ENCODE data around the gene ADPRM.
A peak's percentile ranks its signal among the peaks of the same experiment; 100 is the strongest.

The ADPRM gene, protein sequence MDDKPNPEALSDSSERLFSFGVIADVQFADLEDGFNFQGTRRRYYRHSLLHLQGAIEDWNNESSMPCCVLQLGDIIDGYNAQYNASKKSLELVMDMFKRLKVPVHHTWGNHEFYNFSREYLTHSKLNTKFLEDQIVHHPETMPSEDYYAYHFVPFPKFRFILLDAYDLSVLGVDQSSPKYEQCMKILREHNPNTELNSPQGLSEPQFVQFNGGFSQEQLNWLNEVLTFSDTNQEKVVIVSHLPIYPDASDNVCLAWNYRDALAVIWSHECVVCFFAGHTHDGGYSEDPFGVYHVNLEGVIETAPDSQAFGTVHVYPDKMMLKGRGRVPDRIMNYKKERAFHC
- 11.1 to 22.3 (median 20.3) reads per million in 3 donors for total RNA-seq

DNA sequence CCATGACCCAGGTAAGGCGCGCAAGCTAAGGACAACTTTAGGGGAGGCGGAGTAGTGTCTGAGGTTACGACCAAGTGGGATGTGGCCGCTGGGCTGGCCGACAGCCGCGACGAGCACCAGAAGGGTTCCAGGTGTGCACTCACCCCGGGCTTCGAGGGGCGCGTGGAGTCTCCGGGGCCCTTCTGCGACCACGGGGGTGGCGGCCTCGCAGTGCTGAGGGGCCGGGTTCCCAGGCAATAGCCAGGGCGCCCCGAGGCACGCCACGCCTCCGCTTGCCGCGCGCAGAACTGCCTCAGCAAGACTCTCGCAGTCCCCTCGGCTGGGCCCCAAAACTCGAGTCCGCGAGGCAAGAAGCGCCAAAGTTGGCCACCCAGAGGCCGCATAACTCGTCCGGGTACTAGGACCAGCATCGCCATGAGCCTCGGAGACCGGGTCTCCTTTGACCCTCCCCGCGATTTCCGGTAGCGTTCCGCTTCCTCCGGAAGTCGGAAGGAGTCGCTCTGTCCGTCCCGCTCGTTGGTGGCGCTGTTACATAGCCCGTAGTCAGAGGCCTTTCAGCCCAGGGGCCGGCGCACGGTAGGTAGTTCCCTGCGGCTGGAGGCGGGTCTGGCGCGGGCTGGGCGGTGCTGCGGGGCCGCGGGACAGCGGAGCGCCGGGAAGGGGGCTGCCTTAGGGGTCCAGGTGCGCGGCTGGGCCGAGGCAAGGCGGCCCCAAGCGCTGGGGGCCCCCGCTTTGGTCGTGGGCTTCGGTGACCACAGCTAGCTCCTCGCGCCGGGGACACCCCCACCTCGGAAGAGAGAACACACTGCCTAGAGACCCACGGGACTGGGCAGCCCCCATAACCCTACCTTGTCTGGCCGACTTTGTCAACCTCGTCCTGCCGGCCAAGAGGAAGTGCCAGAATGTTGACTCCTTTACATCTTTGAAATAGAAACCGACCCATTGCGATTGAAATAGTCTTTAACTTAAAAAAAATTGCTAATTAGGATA is at the start of gene ADPRM, which contains the start of gene SCO1:
Gene ADPRM (plus strand): TSS at position 503 of the 990 bp plus-strand sequence. CDS start 7,333 bp downstream, outside the sequence.
Gene SCO1 (minus strand): TSS at position 442 of the 990 bp plus-strand sequence. CDS start 26 bp downstream, at position 416.
- no peaks in the 10 kb centered on the region for H3K27me3 ChIP-seq (replicated peaks; ENCODE audit: control insufficient read depth, insufficient read depth, low read length, poor library complexity, severe bottlenecking)
- no peaks in the 10 kb centered on the region for H3K36me3 ChIP-seq (ENCODE audit: control insufficient read depth, insufficient read depth, low read length)
- H3K4me3 ChIP-seq (ENCODE audit: insufficient read depth, low read depth, low read length, poor library complexity, severe bottlenecking) = peak within 1 kb of the TSS; percentile 83
- peak; percentile 77 to 88 (median 83) for DNase-seq
- H3K4me1 ChIP-seq (ENCODE audit: control insufficient read depth, insufficient read depth, low read length, poor library complexity, severe bottlenecking) = peaks cover 34% of the 10 kb centered on the region
- no peaks in the 10 kb centered on the region for H3K9me3 ChIP-seq (ENCODE audit: control insufficient read depth, low read length)
- peak within 1 kb of the TSS; percentile 91 for H3K27ac ChIP-seq (ENCODE audit: insufficient read depth, low read length, poor library complexity, severe bottlenecking)

DNA sequence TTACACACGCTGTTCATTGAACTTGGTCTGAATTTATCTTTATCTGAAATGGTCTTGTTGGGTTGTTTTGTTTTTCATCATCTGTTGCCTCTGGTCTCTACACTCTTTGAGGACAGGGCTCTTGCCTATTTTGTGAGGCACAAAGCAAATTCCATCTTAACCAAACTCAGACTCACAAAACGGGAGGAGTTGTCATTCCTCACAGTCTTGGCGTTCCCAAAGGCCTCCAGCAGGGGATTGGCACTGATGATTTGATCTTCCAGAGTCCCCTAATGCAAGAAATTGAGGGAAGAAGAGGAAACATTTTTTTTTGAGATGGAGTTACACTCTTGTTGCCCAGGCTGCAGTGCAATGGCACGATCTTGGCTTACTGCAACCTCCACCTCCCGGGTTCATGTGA is 49.0 kb upstream of the ADPRM start:
- H3K27ac ChIP-seq (ENCODE audit: insufficient read depth, low read length, poor library complexity, severe bottlenecking) = no peak overlapping the region
- H3K4me3 ChIP-seq (ENCODE audit: insufficient read depth, low read depth, low read length, poor library complexity, severe bottlenecking) = no peak overlapping the region
- H3K9me3 ChIP-seq (ENCODE audit: control insufficient read depth, low read length) = no peaks in the 10 kb centered on the region
- H3K36me3 ChIP-seq (ENCODE audit: control insufficient read depth, insufficient read depth, low read length) = no peaks in the 10 kb centered on the region
- H3K4me1 ChIP-seq (ENCODE audit: control insufficient read depth, insufficient read depth, low read length, poor library complexity, severe bottlenecking) = no peaks in the 10 kb centered on the region
- H3K27me3 ChIP-seq (replicated peaks; ENCODE audit: control insufficient read depth, insufficient read depth, low read length, poor library complexity, severe bottlenecking) = no peaks in the 10 kb centered on the region
- no peak for DNase-seq

GRCh38 chr17:10648956-10649355 is 48.4 kb upstream of the ADPRM start:
- DNase-seq = no peak
- no peaks in the 10 kb centered on the region for H3K9me3 ChIP-seq (ENCODE audit: control insufficient read depth, low read length)
- H3K27ac ChIP-seq (ENCODE audit: insufficient read depth, low read length, poor library complexity, severe bottlenecking) = no peak overlapping the region
- no peaks in the 10 kb centered on the region for H3K27me3 ChIP-seq (replicated peaks; ENCODE audit: control insufficient read depth, insufficient read depth, low read length, poor library complexity, severe bottlenecking)
- no peaks in the 10 kb centered on the region for H3K36me3 ChIP-seq (ENCODE audit: control insufficient read depth, insufficient read depth, low read length)
- no peak overlapping the region for H3K4me3 ChIP-seq (ENCODE audit: insufficient read depth, low read depth, low read length, poor library complexity, severe bottlenecking)
- H3K4me1 ChIP-seq (ENCODE audit: control insufficient read depth, insufficient read depth, low read length, poor library complexity, severe bottlenecking) = no peaks in the 10 kb centered on the region

DNA sequence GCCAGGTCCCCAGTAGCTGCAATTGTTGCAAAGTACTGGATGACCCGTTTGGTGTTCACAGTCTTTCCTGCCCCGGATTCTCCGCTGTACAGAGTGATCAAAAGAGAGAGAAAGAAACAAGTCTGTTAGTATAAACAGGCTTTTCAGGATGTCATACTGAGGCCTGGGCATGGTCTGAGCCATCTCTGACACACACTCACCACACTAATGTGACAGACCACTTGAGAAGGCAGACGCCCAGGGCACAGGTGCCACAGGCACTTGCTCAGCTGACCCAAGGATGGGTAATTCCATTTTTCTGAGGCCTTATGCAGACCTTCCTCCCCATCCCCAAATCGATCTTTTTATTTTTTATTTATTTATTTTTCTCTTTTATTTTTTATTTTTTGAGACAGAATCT is 47.8 kb upstream of the ADPRM start:
- Histone ChIP-seq H3K36me3 (ENCODE audit: control insufficient read depth, insufficient read depth, low read length) (no peaks in the 10 kb centered on the region), H3K4me3 (ENCODE audit: insufficient read depth, low read depth, low read length, poor library complexity, severe bottlenecking) (no peak overlapping the region), H3K4me1 (ENCODE audit: control insufficient read depth, insufficient read depth, low read length, poor library complexity, severe bottlenecking) (no peaks in the 10 kb centered on the region), H3K27me3 (replicated peaks; ENCODE audit: control insufficient read depth, insufficient read depth, low read length, poor library complexity, severe bottlenecking) (no peaks in the 10 kb centered on the region), H3K27ac (ENCODE audit: insufficient read depth, low read length, poor library complexity, severe bottlenecking) (no peak overlapping the region), H3K9me3 (ENCODE audit: control insufficient read depth, low read length) (no peaks in the 10 kb centered on the region)
- no peak for DNase-seq

GRCh38 chr17:10651927-10652326 is 45.5 kb upstream of the ADPRM start:
- DNase-seq = no peak
- no peaks in the 10 kb centered on the region for H3K27me3 ChIP-seq (replicated peaks; ENCODE audit: control insufficient read depth, insufficient read depth, low read length, poor library complexity, severe bottlenecking)
- no peaks in the 10 kb centered on the region for H3K4me1 ChIP-seq (ENCODE audit: control insufficient read depth, insufficient read depth, low read length, poor library complexity, severe bottlenecking)
- H3K27ac ChIP-seq (ENCODE audit: insufficient read depth, low read length, poor library complexity, severe bottlenecking) = no peak overlapping the region
- no peak overlapping the region for H3K4me3 ChIP-seq (ENCODE audit: insufficient read depth, low read depth, low read length, poor library complexity, severe bottlenecking)
- H3K9me3 ChIP-seq (ENCODE audit: control insufficient read depth, low read length) = no peaks in the 10 kb centered on the region
- H3K36me3 ChIP-seq (ENCODE audit: control insufficient read depth, insufficient read depth, low read length) = no peaks in the 10 kb centered on the region

GRCh38 chr17:10652984-10653659 is 44.3 kb upstream of the ADPRM start:
- no peaks in the 10 kb centered on the region for H3K27me3 ChIP-seq (replicated peaks; ENCODE audit: control insufficient read depth, insufficient read depth, low read length, poor library complexity, severe bottlenecking)
- H3K27ac ChIP-seq (ENCODE audit: insufficient read depth, low read length, poor library complexity, severe bottlenecking) = no peak overlapping the region
- H3K9me3 ChIP-seq (ENCODE audit: control insufficient read depth, low read length) = no peaks in the 10 kb centered on the region
- no peaks in the 10 kb centered on the region for H3K36me3 ChIP-seq (ENCODE audit: control insufficient read depth, insufficient read depth, low read length)
- DNase-seq = no peak
- no peak overlapping the region for H3K4me3 ChIP-seq (ENCODE audit: insufficient read depth, low read depth, low read length, poor library complexity, severe bottlenecking)
- H3K4me1 ChIP-seq (ENCODE audit: control insufficient read depth, insufficient read depth, low read length, poor library complexity, severe bottlenecking) = no peaks in the 10 kb centered on the region

- Histone ChIP-seq H3K27ac (ENCODE audit: insufficient read depth, low read length, poor library complexity, severe bottlenecking) (no peak overlapping the region), H3K4me3 (ENCODE audit: insufficient read depth, low read depth, low read length, poor library complexity, severe bottlenecking) (no peak overlapping the region), H3K9me3 (ENCODE audit: control insufficient read depth, low read length) (no peaks in the 10 kb centered on the region), H3K36me3 (ENCODE audit: control insufficient read depth, insufficient read depth, low read length) (no peaks in the 10 kb centered on the region), H3K4me1 (ENCODE audit: control insufficient read depth, insufficient read depth, low read length, poor library complexity, severe bottlenecking) (no peaks in the 10 kb centered on the region), H3K27me3 (replicated peaks; ENCODE audit: control insufficient read depth, insufficient read depth, low read length, poor library complexity, severe bottlenecking) (no peaks in the 10 kb centered on the region)
- DNase-seq = no peak
These were observed 43.4 kb upstream of the ADPRM start for GRCh38 chr17:10653987-10654386.

- no peaks in the 10 kb centered on the region for H3K4me1 ChIP-seq (ENCODE audit: control insufficient read depth, insufficient read depth, low read length, poor library complexity, severe bottlenecking)
These were observed 40.2 kb upstream of the ADPRM start, which contains the start of gene MYH3 for GRCh38 chr17:10657148-10657547. Gene MYH3 (minus strand): TSS chr17:10657309. CDS start chr17:10655064, 2,245 bp downstream.

DNA sequence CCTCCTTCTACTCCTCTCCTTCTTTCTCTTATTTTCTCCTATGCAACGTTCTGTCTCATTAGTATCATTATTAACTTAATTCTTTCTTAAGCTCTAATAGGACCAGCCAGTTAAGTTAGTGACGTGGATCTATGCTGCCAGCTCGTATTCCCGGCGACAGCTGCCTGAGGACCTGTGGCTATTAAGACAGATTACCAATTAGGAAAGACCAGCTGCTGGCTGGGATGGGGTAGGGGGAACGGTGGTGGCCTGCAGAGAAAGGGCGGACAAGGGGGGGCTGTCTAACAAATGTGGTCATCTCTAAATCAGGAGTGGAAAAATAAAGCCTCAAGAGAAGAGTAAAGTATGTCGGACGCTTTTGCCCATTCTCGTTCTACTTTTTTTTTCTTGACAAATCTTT is 39.5 kb upstream of the ADPRM start:
- Histone ChIP-seq H3K4me3 (ENCODE audit: insufficient read depth, low read depth, low read length, poor library complexity, severe bottlenecking) (no peak overlapping the region), H3K27me3 (replicated peaks; ENCODE audit: control insufficient read depth, insufficient read depth, low read length, poor library complexity, severe bottlenecking) (no peaks in the 10 kb centered on the region), H3K4me1 (ENCODE audit: control insufficient read depth, insufficient read depth, low read length, poor library complexity, severe bottlenecking) (no peaks in the 10 kb centered on the region), H3K27ac (ENCODE audit: insufficient read depth, low read length, poor library complexity, severe bottlenecking) (no peak overlapping the region), H3K36me3 (ENCODE audit: control insufficient read depth, insufficient read depth, low read length) (no peaks in the 10 kb centered on the region), H3K9me3 (ENCODE audit: control insufficient read depth, low read length) (no peaks in the 10 kb centered on the region)
- DNase-seq = no peak

More at GRCh38 chr17:10657148-10657547, 40.2 kb upstream of the ADPRM start, which contains the start of gene MYH3:
- no peak for DNase-seq
- Histone ChIP-seq H3K36me3 (ENCODE audit: control insufficient read depth, insufficient read depth, low read length) (no peaks in the 10 kb centered on the region), H3K27ac (ENCODE audit: insufficient read depth, low read length, poor library complexity, severe bottlenecking) (no peak within 1 kb of the TSS), H3K27me3 (replicated peaks; ENCODE audit: control insufficient read depth, insufficient read depth, low read length, poor library complexity, severe bottlenecking) (no peaks in the 10 kb centered on the region), H3K4me3 (ENCODE audit: insufficient read depth, low read depth, low read length, poor library complexity, severe bottlenecking) (no peak within 1 kb of the TSS), H3K9me3 (ENCODE audit: control insufficient read depth, low read length) (no peaks in the 10 kb centered on the region)

All from effector memory CD4-positive, alpha-beta T cell (primary cell).